Small intestine (tissue), 7 donors: Measurements from ENCODE around the gene ACTBL2. TPM values are rescaled to one million over a fixed set of nuclear protein-coding genes. Genes with fewer than 3 reads are reported as not detected.

ENCODE experiments used
- DNase-seq, 2 donors: peaks; one replicate each; pipeline versions ENCODE4 v3.0.0 to v3.0.0-alpha.2; 2013
- FAIRE-seq: peaks from 2 replicates; lab custom pipeline; 2012; peaks lifted over from hg19 to GRCh38; lab: Jason Lieb, UNC
- H3K27ac ChIP-seq, 3 donors: one replicate each; pipeline ENCODE4 v1.5.1; 2013; ENCODE audit warnings: low read length in 2 of 3, mild to moderate bottlenecking in 2 of 3, control low read depth in 1 of 3, inconsistent platforms in 1 of 3, low read depth in 1 of 3, moderate library complexity in 1 of 3
- H3K27me3 ChIP-seq, 3 donors: one replicate each; pipeline ENCODE4 v1.6.1; 2013; ENCODE audit warnings: low read length in 3 of 3, inconsistent platforms in 1 of 3; ENCODE audit not compliant: control insufficient read depth in 3 of 3, insufficient read depth in 3 of 3
- H3K36me3 ChIP-seq, 3 donors: one replicate each; pipeline ENCODE4 v1.6.1; 2013; ENCODE audit warnings: low read length in 3 of 3, inconsistent platforms in 1 of 3, low read depth in 1 of 3, mild to moderate bottlenecking in 1 of 3, moderate library complexity in 1 of 3; ENCODE audit not compliant: control insufficient read depth in 3 of 3, insufficient read depth in 2 of 3
- H3K4me1 ChIP-seq, 3 donors: one replicate each; pipeline ENCODE4 v1.6.1; 2013; ENCODE audit warnings: low read length in 2 of 3, inconsistent platforms in 1 of 3, low read depth in 1 of 3, mild to moderate bottlenecking in 1 of 3, moderate library complexity in 1 of 3; ENCODE audit not compliant: control insufficient read depth in 3 of 3, insufficient read depth in 2 of 3
- H3K4me3 ChIP-seq, 3 donors: one replicate each; pipeline ENCODE4 v1.5.1; 2013; ENCODE audit warnings: low read length in 3 of 3, control low read depth in 1 of 3, inconsistent platforms in 1 of 3, low read depth in 1 of 3, mild to moderate bottlenecking in 1 of 3, moderate library complexity in 1 of 3
- H3K9me3 ChIP-seq, 2 donors: one replicate each; pipeline ENCODE4 v1.6.1; 2013; ENCODE audit warnings: low read depth in 1 of 2, low read length in 1 of 2; ENCODE audit not compliant: control insufficient read depth in 2 of 2, insufficient read depth in 1 of 2
- WGBS, 3 donors: extraction: QIAGEN DNeasy Blood & Tissue Kit; methylation state at CpG; one replicate each; pipeline ENCODE4 v1.1.7; 2013; 5-methylcytosine and 5-hydroxymethylcytosine counted together
- polyA plus RNA-seq, 4 donors: library from polyadenylated mRNA; stranded (reverse) in 3 of 4; unstranded in 1 of 4; fragments of 200-250 nt in 3 of 4; fragments of 120-200 nt in 1 of 4; gene quantifications; one replicate each; pipeline versions ENCODE4 v1.2.1 to v1.2.3, GENCODE V29; 2013
- donor health status: healthy with polysubstance abuse.
- donor health status: control.
- donor health status: control.
- donor health status: Bipolar disorder and iron deficiency.
- donor health status: healthy.

Gene ACTBL2
- polyA plus RNA-seq, 4 donors: not detected

GRCh38 chr5:57437976-57438805, 44.4 kb downstream of the ACTBL2 start:
- FAIRE-seq (no peak), DNase-seq (no peak)
- Histone ChIP-seq H3K4me1 (peaks cover 0 to 39% (median 6%) of the 10 kb centered on the region in 3 donors), H3K36me3 (no peaks in the 10 kb centered on the region), H3K9me3 (no peaks in the 10 kb centered on the region), H3K27me3 (no peaks in the 10 kb centered on the region), H3K27ac (no peak overlapping the region), H3K4me3 (no peak overlapping the region)
- WGBS, 3 donors: 58 to 84% (median 74%) methylated on average over 8 of the region's 8 CpGs

DNA sequence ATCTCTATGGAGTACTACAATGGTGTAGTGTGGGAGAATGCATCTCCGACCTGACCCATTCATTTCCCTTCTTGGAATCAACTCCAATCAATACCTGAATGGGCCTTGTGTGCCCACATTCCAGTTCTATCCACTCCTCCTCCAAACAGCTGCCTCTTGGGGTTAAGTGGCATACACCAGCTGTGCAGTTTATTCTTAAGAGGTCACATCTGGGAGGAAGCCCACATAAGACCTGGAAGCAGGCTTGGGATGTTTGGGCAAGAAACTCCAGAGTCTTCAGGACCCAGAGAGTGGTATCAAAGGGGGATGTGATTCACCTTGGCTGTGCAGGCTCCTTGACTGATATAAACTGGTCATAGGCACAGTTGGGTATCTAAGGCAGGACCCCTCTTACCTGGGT, 46.0 kb downstream of the ACTBL2 start:
- WGBS, 3 donors: 81 to 93% (median 91%) methylated on average over 1 of the region's 1 CpG
- H3K4me3 ChIP-seq: no peak overlapping the region
- no peaks in the 10 kb centered on the region for H3K9me3 ChIP-seq
- H3K27ac ChIP-seq: no peak overlapping the region
- no peaks in the 10 kb centered on the region for H3K36me3 ChIP-seq
- H3K27me3 ChIP-seq: no peaks in the 10 kb centered on the region
- DNase-seq (no peak), FAIRE-seq (no peak)
- peaks cover 0 to 29% (median 3%) of the 10 kb centered on the region in 3 donors for H3K4me1 ChIP-seq

GRCh38 chr5:57435701-57436134, 46.9 kb downstream of the ACTBL2 start:
- WGBS, 3 donors: 5 to 45% (median 9%) methylated on average over 2 of the region's 2 CpGs
- no peaks in the 10 kb centered on the region for H3K36me3 ChIP-seq
- H3K27me3 ChIP-seq: no peaks in the 10 kb centered on the region
- H3K4me1 ChIP-seq: peaks cover 0 to 24% (median 0%) of the 10 kb centered on the region in 3 donors
- peak overlapping the region in 1 of 3 donors; percentile 10 for H3K27ac ChIP-seq
- no peak for FAIRE-seq
- no peaks in the 10 kb centered on the region for H3K9me3 ChIP-seq
- peak; percentile 18 to 64 for DNase-seq
- H3K4me3 ChIP-seq: no peak overlapping the region

- Histone ChIP-seq H3K9me3 (no peaks in the 10 kb centered on the region), H3K27ac (peak overlapping the region in 1 of 3 donors; percentile 13), H3K4me3 (no peak overlapping the region), H3K27me3 (no peaks in the 10 kb centered on the region), H3K4me1 (peaks cover 0 to 24% (median 0%) of the 10 kb centered on the region in 3 donors), H3K36me3 (no peaks in the 10 kb centered on the region)
- FAIRE-seq: no peak
- DNase-seq: no peak
- WGBS, 3 donors: 53 to 69% (median 64%) methylated on average over 3 of the region's 3 CpGs
Observed at GRCh38 chr5:57434683-57435082, 47.9 kb downstream of the ACTBL2 start.

GRCh38 chr5:57434227-57434640, 48.4 kb downstream of the ACTBL2 start:
- no peaks in the 10 kb centered on the region for H3K27me3 ChIP-seq
- WGBS, 3 donors: 17 to 41% (median 21%) methylated on average over 2 of the region's 2 CpGs
- H3K9me3 ChIP-seq: no peaks in the 10 kb centered on the region
- FAIRE-seq (no peak), DNase-seq (peak; percentile 8 to 71)
- peaks cover 0 to 24% (median 0%) of the 10 kb centered on the region in 3 donors for H3K4me1 ChIP-seq
- H3K27ac ChIP-seq: peak overlapping the region in 1 of 3 donors; percentile 13
- H3K36me3 ChIP-seq: no peaks in the 10 kb centered on the region
- no peak overlapping the region for H3K4me3 ChIP-seq

- WGBS, 3 donors: 93 to 96% (median 94%) methylated on average over 2 of the region's 2 CpGs
Observed at GRCh38 chr5:57432876-57433275, 49.7 kb downstream of the ACTBL2 start.

GRCh38 chr5:57431759-57432158, 50.9 kb downstream of the ACTBL2 start:
- Histone ChIP-seq H3K4me3 (no peak overlapping the region), H3K4me1 (peaks cover 0 to 24% (median 0%) of the 10 kb centered on the region in 3 donors), H3K27me3 (no peaks in the 10 kb centered on the region), H3K27ac (no peak overlapping the region), H3K9me3 (no peaks in the 10 kb centered on the region), H3K36me3 (no peaks in the 10 kb centered on the region)
- DNase-seq (no peak), FAIRE-seq (no peak)
- 84 to 90% (median 86%) methylated on average over 6 of the region's 6 CpGs for WGBS, 3 donors

More at GRCh38 chr5:57432876-57433275, 49.7 kb downstream of the ACTBL2 start:
- H3K9me3 ChIP-seq: no peaks in the 10 kb centered on the region
- no peaks in the 10 kb centered on the region for H3K36me3 ChIP-seq
- FAIRE-seq (no peak), DNase-seq (no peak)
- no peak overlapping the region for H3K27ac ChIP-seq
- H3K4me1 ChIP-seq: peaks cover 0 to 24% (median 0%) of the 10 kb centered on the region in 3 donors
- no peaks in the 10 kb centered on the region for H3K27me3 ChIP-seq
- no peak overlapping the region for H3K4me3 ChIP-seq
